Mesendoderm (in vitro differentiated cells): ENCODE results near the gene NEU4.

Experiments
- DNase-seq: peaks from one replicate; pipeline ENCODE4 v3.0.0; 2013
- H2AK5ac ChIP-seq: 2 replicates; pipeline ENCODE4 v1.6.1; 2013; ENCODE audit warnings: low read length, inconsistent platforms
- H2BK120ac ChIP-seq: 2 replicates; pipeline ENCODE4 v1.6.1; 2013; ENCODE audit warnings: low read depth, mild to moderate bottlenecking, low read length, moderate library complexity, mixed read lengths
- H2BK15ac ChIP-seq: replicated peaks from 2 replicates; pipeline ENCODE4 v1.6.1; 2013; ENCODE audit warnings: low read depth, mild to moderate bottlenecking, moderate library complexity
- H2BK5ac ChIP-seq: 2 replicates; pipeline ENCODE4 v1.6.1; 2013; ENCODE audit warnings: low read length, inconsistent platforms
- H3K18ac ChIP-seq: 2 replicates; pipeline ENCODE4 v1.6.1; 2013; ENCODE audit warnings: mild to moderate bottlenecking, low read length, mixed read lengths
- H3K23ac ChIP-seq: one replicate; pipeline ENCODE4 v1.6.1; 2013; ENCODE audit warnings: low read length
- H3K27ac ChIP-seq: 2 replicates; pipeline ENCODE4 v1.5.1; 2013; ENCODE audit warnings: low read depth, mild to moderate bottlenecking, inconsistent platforms, low read length, moderate library complexity
- H3K27me3 ChIP-seq: 2 replicates; pipeline ENCODE4 v1.6.1; 2013; ENCODE audit warnings: low read length, control low read depth, mild to moderate bottlenecking, inconsistent platforms; ENCODE audit not compliant: insufficient read depth, poor library complexity
- H3K36me3 ChIP-seq: 2 replicates; pipeline ENCODE4 v1.6.1; 2013; ENCODE audit warnings: low read length, inconsistent platforms; ENCODE audit not compliant: control insufficient read depth, insufficient read depth
- H3K4ac ChIP-seq: one replicate; pipeline ENCODE4 v1.6.1; 2013; ENCODE audit warnings: low read depth, mild to moderate bottlenecking, low read length, moderate library complexity
- H3K4me1 ChIP-seq: 2 replicates; pipeline ENCODE4 v1.6.1; 2013; ENCODE audit warnings: low read depth, low read length, inconsistent platforms; ENCODE audit not compliant: control insufficient read depth
- H3K4me2 ChIP-seq: 2 replicates; pipeline ENCODE4 v1.6.1; 2013; ENCODE audit warnings: low read length
- H3K4me3 ChIP-seq: 2 replicates; pipeline ENCODE4 v1.5.1; 2013; ENCODE audit warnings: mild to moderate bottlenecking, low read length
- H3K56ac ChIP-seq: one replicate; pipeline ENCODE4 v1.6.1; 2013; ENCODE audit warnings: low read length
- H3K79me1 ChIP-seq: 2 replicates; pipeline ENCODE4 v1.6.1; 2013; ENCODE audit warnings: low read length, inconsistent platforms
- H3K79me2 ChIP-seq: 2 replicates; pipeline ENCODE4 v1.6.1; 2013; ENCODE audit warnings: mild to moderate bottlenecking, low read length; ENCODE audit not compliant: control insufficient read depth, insufficient read depth
- H3K9ac ChIP-seq: 2 replicates; pipeline ENCODE4 v1.6.1; 2013; ENCODE audit warnings: low read length, inconsistent platforms
- H4K5ac ChIP-seq: one replicate; pipeline ENCODE4 v1.6.1; 2013; ENCODE audit warnings: low read length
- H4K8ac ChIP-seq: one replicate; pipeline ENCODE4 v1.6.1; 2013; ENCODE audit warnings: low read depth, mild to moderate bottlenecking, control low read depth, low read length, moderate library complexity
- WGBS: extraction: QIAGEN DNeasy Blood & Tissue Kit; methylation state at CpG from one replicate; pipeline ENCODE4 v1.1.7; 2013; ENCODE audit warnings: low lambda C conversion rate, missing lambda C conversion rate; ENCODE audit not compliant: insufficient coverage; ENCODE audit errors: extremely low coverage; 5-methylcytosine and 5-hydroxymethylcytosine counted together

The NEU4 gene

DNA sequence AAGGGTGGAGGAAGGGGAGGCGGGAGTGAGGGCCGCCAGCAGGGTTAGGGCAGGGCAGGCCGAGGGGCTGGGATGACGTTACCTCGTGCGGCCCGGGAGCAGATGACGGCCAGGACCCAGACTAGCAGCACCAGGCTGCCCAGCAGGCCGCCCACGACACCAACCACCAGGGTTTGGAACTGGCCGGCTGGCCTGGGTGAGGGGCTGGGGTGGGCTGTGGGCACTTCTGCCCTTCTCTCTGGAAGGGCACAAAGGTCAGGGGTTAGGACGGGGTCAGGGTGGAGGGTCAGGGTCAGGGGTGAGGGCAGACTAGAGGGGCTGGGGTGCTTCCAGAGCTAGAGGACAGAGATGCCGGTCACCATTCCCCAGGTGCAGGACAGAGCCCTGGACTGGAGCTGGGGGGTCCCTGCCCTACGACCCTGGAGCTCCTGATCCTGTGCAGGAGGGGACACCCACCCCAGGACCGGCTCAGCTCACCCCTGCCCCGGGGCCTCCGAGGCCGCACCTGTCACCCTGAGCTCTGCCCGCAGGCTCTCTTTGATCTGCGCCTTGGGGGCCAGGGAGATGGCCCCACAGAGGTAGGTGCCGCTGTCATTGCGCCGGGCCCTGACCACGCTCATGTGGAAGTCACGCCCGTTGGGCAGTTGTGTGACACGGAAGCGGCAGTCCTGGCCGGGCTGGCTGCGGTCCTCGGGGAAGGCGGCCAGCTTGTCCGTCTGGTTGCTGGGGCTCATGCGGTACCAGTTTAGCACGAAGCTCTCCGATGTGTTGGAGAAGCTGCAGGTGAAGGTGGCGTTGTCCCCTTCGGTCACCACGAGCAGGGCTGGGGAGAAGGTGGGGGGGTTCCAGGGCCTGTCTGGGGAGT lies 43.4 kb downstream of the NEU4 start:
- Histone ChIP-seq H3K4ac (no peak overlapping the region), H2AK5ac (no peak overlapping the region), H3K4me2 (no peak overlapping the region), H3K56ac (no peak overlapping the region), H3K4me3 (no peak overlapping the region), H2BK15ac (no peak overlapping the region), H3K36me3 (no peaks in the 10 kb centered on the region), H3K27me3 (no peaks in the 10 kb centered on the region), H3K79me1 (no peaks in the 10 kb centered on the region), H2BK5ac (no peak overlapping the region), H3K23ac (no peak overlapping the region), H2BK120ac (no peak overlapping the region), H3K79me2 (no peaks in the 10 kb centered on the region), H3K4me1 (no peaks in the 10 kb centered on the region), H3K18ac (no peak overlapping the region), H3K27ac (no peak overlapping the region), H4K8ac (no peak overlapping the region), H3K9ac (no peak overlapping the region), H4K5ac (no peak overlapping the region)
- no peak for DNase-seq
- WGBS, result no CpG with 5 or more reads among the region's 39 CpGs

DNA sequence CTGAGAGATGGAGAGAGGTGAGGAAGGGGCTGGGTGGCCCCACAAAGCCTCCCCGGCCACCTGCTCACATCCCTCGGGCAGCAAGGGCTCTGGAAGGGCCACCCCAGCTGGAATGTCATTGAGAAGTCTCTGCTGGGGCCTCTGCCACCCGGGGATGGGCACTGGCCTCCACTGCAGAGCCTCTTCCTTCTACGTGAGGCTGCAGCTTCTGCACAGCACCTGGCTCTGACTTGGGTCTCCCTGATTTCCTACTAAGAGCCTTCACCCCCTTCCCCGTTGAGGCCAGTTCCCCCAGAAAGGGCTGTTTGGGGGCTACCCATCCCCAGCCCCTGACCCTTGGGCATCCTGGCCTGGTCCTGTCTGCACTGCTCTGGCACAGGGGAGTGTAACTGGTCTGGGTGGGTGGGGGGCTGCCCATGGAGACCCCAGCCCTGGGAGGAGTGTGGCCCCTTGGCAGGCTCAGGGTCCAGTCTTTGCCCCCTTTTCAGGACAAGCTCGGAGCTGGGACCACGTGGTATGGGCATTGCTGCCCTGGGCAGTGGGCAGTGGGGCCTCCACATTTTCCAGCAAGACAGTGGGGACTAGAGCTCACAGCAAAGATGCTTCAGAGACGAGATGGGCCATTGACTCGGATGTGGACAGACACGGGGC lies 44.1 kb downstream of the NEU4 start:
- Histone ChIP-seq H4K8ac (no peak overlapping the region), H2BK5ac (no peak overlapping the region), H3K79me1 (no peaks in the 10 kb centered on the region), H3K18ac (no peak overlapping the region), H3K23ac (no peak overlapping the region), H3K4me3 (no peak overlapping the region), H3K27ac (no peak overlapping the region), H4K5ac (no peak overlapping the region), H3K56ac (no peak overlapping the region), H3K4ac (no peak overlapping the region), H3K79me2 (no peaks in the 10 kb centered on the region), H3K27me3 (no peaks in the 10 kb centered on the region), H3K9ac (no peak overlapping the region), H2BK120ac (no peak overlapping the region), H3K4me1 (no peaks in the 10 kb centered on the region), H2BK15ac (no peak overlapping the region), H3K36me3 (no peaks in the 10 kb centered on the region), H2AK5ac (no peak overlapping the region), H3K4me2 (no peak overlapping the region)
- no peak for DNase-seq
- WGBS, result no CpG with 5 or more reads among the region's 10 CpGs

DNA sequence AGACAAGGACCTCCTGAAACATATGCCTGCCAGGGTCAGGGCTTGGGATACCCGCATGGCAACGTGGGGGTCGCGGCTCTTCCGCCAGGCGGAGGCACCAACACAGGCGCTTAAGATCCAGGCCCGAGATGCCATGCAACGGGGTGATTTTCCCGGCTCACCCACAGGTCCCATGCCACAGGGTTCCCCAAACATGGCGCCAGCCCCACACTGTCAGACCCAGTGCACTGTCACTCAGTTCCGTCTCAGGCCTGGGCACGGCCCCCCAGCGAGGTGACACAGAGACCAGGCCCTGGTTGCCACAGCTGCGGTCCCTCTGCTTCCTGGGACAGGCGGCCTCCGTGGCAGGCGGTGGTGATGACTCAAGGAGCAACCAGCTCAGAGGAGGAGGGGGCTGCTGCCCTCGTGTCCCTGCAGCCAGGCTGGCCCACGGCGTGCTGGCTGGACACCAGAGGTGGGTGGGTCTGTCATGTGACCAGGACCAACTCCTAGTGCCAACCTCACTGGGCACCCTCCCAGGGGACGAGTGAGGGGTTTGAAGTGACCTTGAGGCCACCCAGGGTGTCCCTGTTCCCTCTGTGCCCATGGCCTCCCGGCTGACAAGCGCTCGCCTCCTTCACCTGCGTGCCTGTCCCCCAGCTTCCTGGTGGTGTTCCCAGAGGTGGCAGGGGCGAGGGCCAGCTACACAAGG lies 44.8 kb downstream of the NEU4 start:
- H4K8ac ChIP-seq, result no peak overlapping the region
- no CpG with 5 or more reads among the region's 27 CpGs for WGBS
- H2AK5ac ChIP-seq, result no peak overlapping the region

DNA sequence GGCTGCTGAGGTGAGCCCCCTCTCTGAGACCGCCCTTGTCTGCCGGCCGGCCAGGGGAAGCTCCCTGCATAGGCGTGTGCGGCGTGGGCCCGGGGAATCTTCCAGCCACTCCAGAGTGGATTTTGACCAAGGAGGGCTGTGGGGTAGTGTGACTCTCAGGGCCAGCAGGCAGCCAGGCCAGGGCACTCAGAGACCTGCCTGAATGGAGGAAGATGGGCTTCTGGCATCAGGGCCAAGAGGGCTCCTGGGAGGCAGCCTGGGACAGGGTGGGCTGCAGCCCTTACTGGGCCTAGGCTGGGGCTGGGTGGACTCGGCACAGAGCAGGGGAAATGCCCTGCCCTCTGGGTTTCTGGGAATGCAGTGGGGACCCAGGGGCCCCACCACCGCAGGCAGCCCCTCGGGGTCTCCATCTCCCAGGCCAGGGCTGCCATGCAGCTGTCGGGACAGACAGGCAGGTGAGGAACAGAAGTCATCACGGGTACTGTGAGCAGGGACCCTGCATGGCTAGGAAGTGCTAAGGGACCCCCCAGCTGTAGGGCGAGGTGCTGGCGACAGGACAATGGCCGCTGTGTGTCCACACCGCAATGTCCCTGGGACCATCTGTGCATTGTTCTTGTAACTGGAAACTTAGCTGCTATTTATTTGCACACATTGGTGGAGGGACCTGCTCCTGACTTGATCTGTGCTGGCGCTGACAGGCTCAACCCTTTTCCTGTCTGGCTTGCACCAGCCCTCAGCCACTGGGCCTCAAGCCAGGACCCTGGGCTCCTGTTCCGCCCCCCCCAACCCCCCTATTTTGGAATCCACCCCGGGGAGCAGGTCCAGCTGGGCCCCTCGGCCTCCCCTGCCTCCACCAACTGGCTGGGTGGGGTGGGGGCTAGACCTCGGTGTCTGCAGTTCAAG lies 45.6 kb downstream of the NEU4 start:
- no peak overlapping the region for H3K9ac ChIP-seq
- no peak for DNase-seq

More for the DNA sequence above, 44.8 kb downstream of the NEU4 start:
- H4K5ac ChIP-seq, result no peak overlapping the region
- DNase-seq, result no peak
- H3K27ac ChIP-seq, result no peak overlapping the region
- no peaks in the 10 kb centered on the region for H3K27me3 ChIP-seq
- H3K4me3 ChIP-seq, result no peak overlapping the region
- H3K79me1 ChIP-seq, result no peaks in the 10 kb centered on the region
- no peak overlapping the region for H3K18ac ChIP-seq
- no peak overlapping the region for H3K23ac ChIP-seq
- H3K56ac ChIP-seq, result no peak overlapping the region
- H2BK120ac ChIP-seq, result no peak overlapping the region
- no peak overlapping the region for H2BK5ac ChIP-seq
- no peaks in the 10 kb centered on the region for H3K4me1 ChIP-seq
- H3K4me2 ChIP-seq, result no peak overlapping the region
- no peak overlapping the region for H2BK15ac ChIP-seq
- H3K4ac ChIP-seq, result no peak overlapping the region
- no peaks in the 10 kb centered on the region for H3K79me2 ChIP-seq
- H3K36me3 ChIP-seq, result no peaks in the 10 kb centered on the region
- H3K9ac ChIP-seq, result no peak overlapping the region

DNA sequence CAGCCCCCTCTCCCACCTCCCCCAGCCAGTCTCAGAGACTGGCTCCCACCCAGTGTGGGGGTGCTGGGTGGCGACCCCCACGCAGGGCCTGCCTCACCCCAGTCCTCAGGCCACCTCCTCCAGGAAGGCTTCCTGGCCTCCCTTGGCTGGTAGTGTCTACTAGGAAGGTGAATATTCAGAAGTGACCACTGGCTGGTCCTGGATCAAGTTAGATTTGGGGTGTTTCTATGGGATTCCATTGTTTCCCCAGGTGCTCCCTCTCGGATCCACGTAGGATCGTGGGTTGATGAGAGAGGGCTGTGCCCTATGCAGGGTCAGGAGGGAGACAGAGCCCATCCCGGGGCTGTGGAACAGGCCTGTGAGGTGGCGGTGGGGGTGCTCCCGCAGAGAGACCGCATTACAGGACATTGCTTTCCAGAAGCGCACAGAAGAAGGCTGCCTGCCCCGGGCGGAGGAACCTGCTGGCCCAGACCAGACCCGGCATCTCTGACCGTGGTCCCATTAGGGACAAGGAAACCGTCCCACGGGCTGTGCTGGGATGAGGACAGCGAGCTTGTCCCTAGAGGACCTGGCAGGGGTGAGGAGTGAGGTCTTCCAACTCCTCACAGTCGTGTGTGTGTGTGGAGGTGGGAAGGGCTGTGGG lies 46.4 kb downstream of the NEU4 start:
- Histone ChIP-seq H3K79me1 (no peaks in the 10 kb centered on the region), H3K27me3 (no peaks in the 10 kb centered on the region), H3K4me1 (peaks cover 2% of the 10 kb centered on the region), H2BK120ac (no peak overlapping the region), H3K23ac (no peak overlapping the region), H3K56ac (no peak overlapping the region), H3K27ac (no peak overlapping the region), H3K18ac (no peak overlapping the region), H4K5ac (no peak overlapping the region), H2BK15ac (no peak overlapping the region), H3K36me3 (no peaks in the 10 kb centered on the region), H3K4me3 (no peak overlapping the region), H2AK5ac (no peak overlapping the region), H3K79me2 (no peaks in the 10 kb centered on the region), H3K4ac (no peak overlapping the region), H2BK5ac (no peak overlapping the region), H3K4me2 (no peak overlapping the region), H4K8ac (no peak overlapping the region), H3K9ac (no peak overlapping the region)
- DNase-seq, result no peak
- no CpG with 5 or more reads among the region's 18 CpGs for WGBS

More for the DNA sequence above, 45.6 kb downstream of the NEU4 start:
- H3K79me1 ChIP-seq, result no peaks in the 10 kb centered on the region
- H3K4ac ChIP-seq, result no peak overlapping the region
- no peak overlapping the region for H3K23ac ChIP-seq
- no peak overlapping the region for H2BK5ac ChIP-seq
- H3K27ac ChIP-seq, result no peak overlapping the region
- no peak overlapping the region for H2BK120ac ChIP-seq
- no peak overlapping the region for H4K8ac ChIP-seq
- no peak overlapping the region for H3K56ac ChIP-seq
- H3K18ac ChIP-seq, result no peak overlapping the region
- no peak overlapping the region for H2AK5ac ChIP-seq
- peaks cover 2% of the 10 kb centered on the region for H3K4me1 ChIP-seq
- no peak overlapping the region for H4K5ac ChIP-seq
- H3K4me2 ChIP-seq, result no peak overlapping the region
- no peaks in the 10 kb centered on the region for H3K79me2 ChIP-seq
- H3K27me3 ChIP-seq, result no peaks in the 10 kb centered on the region
- WGBS, result no CpG with 5 or more reads among the region's 21 CpGs
- no peak overlapping the region for H3K4me3 ChIP-seq
- H2BK15ac ChIP-seq, result no peak overlapping the region
- H3K36me3 ChIP-seq, result no peaks in the 10 kb centered on the region
